Parathyroid adenoma (tissue), 2 donors: ENCODE data around the gene PKHD1.

ENCODE experiments used
- H2AFZ ChIP-seq: fragments of 300-600 bp; sonication (generic); one replicate; pipeline ENCODE4 v1.7.0; 2017; ENCODE audit warnings: antibody characterized with exemption, mild to moderate bottlenecking
- H3K27ac ChIP-seq: fragments of 300-600 bp; sonication (generic); one replicate; pipeline ENCODE4 v1.7.0; 2017
- H3K27me3 ChIP-seq: fragments of 300-600 bp; sonication (generic); one replicate; pipeline ENCODE4 v1.7.0; 2017; ENCODE audit warnings: low read length; ENCODE audit not compliant: control insufficient read depth, insufficient read depth
- H3K36me3 ChIP-seq: fragments of 300-600 bp; sonication (generic); one replicate; pipeline ENCODE4 v1.7.0; 2017; ENCODE audit warnings: low read length; ENCODE audit not compliant: control insufficient read depth, insufficient read depth
- H3K4me1 ChIP-seq: fragments of 300-600 bp; sonication (generic); one replicate; pipeline ENCODE4 v1.7.0; 2017; ENCODE audit warnings: control low read depth
- H3K4me2 ChIP-seq: fragments of 300-600 bp; sonication (generic); one replicate; pipeline ENCODE4 v1.7.0; 2017; ENCODE audit warnings: low read length
- H3K4me3 ChIP-seq: fragments of 300-600 bp; sonication (generic); one replicate; pipeline ENCODE4 v1.7.0; 2017; ENCODE audit warnings: low read depth, low read length
- H3K79me2 ChIP-seq: fragments of 300-600 bp; sonication (generic); one replicate; pipeline ENCODE4 v1.7.0; 2017; ENCODE audit warnings: control low read depth
- H3K9ac ChIP-seq: fragments of 300-600 bp; sonication (generic); one replicate; pipeline ENCODE4 v1.7.0; 2017; ENCODE audit warnings: mild to moderate bottlenecking
- H3K9me3 ChIP-seq: fragments of 300-600 bp; sonication (generic); one replicate; pipeline ENCODE4 v1.7.0; 2017; ENCODE audit warnings: low read length; ENCODE audit not compliant: control insufficient read depth
- TF ChIP-seq, protein P1 (sequence below): fragments of 300-600 bp; sonication (generic); IDR thresholded peaks from one replicate; pipeline ENCODE4 v1.7.0; 2017; ENCODE audit warnings: antibody characterized with exemption, mild to moderate bottlenecking
- donor health status: primary hyperparathyroidism.

Gene PKHD1

GRCh38 chr6:52053038-52053695 lies 34.2 kb downstream of the PKHD1 start:
- H3K27me3 ChIP-seq = no peaks in the 10 kb centered on the region
- H3K4me3 ChIP-seq = no peak overlapping the region
- H3K27ac ChIP-seq = no peak overlapping the region
- no peaks in the 10 kb centered on the region for H3K4me1 ChIP-seq
- no peak overlapping the region for H2AFZ ChIP-seq
- TF ChIP-seq, protein P1, sequence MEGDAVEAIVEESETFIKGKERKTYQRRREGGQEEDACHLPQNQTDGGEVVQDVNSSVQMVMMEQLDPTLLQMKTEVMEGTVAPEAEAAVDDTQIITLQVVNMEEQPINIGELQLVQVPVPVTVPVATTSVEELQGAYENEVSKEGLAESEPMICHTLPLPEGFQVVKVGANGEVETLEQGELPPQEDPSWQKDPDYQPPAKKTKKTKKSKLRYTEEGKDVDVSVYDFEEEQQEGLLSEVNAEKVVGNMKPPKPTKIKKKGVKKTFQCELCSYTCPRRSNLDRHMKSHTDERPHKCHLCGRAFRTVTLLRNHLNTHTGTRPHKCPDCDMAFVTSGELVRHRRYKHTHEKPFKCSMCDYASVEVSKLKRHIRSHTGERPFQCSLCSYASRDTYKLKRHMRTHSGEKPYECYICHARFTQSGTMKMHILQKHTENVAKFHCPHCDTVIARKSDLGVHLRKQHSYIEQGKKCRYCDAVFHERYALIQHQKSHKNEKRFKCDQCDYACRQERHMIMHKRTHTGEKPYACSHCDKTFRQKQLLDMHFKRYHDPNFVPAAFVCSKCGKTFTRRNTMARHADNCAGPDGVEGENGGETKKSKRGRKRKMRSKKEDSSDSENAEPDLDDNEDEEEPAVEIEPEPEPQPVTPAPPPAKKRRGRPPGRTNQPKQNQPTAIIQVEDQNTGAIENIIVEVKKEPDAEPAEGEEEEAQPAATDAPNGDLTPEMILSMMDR = no peak
- no peaks in the 10 kb centered on the region for H3K79me2 ChIP-seq
- H3K36me3 ChIP-seq = no peaks in the 10 kb centered on the region
- H3K4me2 ChIP-seq = no peak overlapping the region
- H3K9ac ChIP-seq = no peak overlapping the region
- H3K9me3 ChIP-seq = no peaks in the 10 kb centered on the region

GRCh38 chr6:52050051-52050405 lies 37.4 kb downstream of the PKHD1 start:
- H3K4me2 ChIP-seq = no peak overlapping the region
- H3K9ac ChIP-seq = no peak overlapping the region
- peaks cover 13% of the 10 kb centered on the region for H3K4me1 ChIP-seq
- TF ChIP-seq, protein P1 = no peak
- no peak overlapping the region for H3K4me3 ChIP-seq
- no peaks in the 10 kb centered on the region for H3K79me2 ChIP-seq
- no peaks in the 10 kb centered on the region for H3K27me3 ChIP-seq
- H2AFZ ChIP-seq = no peak overlapping the region
- H3K9me3 ChIP-seq = no peaks in the 10 kb centered on the region
- H3K36me3 ChIP-seq = no peaks in the 10 kb centered on the region
- no peak overlapping the region for H3K27ac ChIP-seq

DNA sequence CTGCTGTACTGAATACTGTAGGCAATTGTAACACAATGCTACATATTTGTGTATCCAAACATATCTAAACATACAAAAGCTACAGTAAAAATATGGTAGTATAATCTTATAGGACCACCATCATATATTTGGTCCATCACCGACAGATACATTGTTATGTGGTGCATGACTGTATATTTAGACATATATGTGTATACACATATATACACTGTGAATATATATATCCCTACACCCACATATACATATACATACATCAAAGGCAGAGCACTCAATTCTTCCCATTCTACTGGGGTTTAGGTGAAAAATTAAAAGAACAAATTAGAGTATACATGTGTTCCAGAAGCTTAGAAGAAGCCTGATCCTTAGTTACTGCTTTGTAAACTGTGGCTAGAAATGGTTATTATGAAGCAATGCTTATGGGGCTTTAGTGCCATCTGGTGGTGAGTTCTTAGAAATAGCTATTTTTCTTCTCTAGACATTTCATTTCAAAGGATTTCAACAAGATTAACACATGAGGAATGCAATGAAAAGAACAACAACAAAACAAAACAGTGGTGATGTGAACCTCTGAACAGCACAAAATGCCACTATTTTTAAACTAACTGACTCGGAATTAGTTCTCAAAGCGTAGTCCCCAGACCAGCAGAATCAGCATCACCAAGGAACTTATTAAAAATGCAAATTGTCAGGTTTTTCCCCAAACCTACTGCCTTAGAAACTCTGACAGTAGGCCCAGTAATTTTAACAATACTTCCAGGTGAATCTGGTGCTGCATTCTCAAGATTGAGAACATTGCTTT lies 38.0 kb downstream of the PKHD1 start:
- no peaks in the 10 kb centered on the region for H3K27me3 ChIP-seq
- H3K4me1 ChIP-seq = peaks cover 13% of the 10 kb centered on the region
- H3K36me3 ChIP-seq = no peaks in the 10 kb centered on the region
- H3K9me3 ChIP-seq = no peaks in the 10 kb centered on the region
- H3K4me3 ChIP-seq = no peak overlapping the region
- no peak overlapping the region for H3K4me2 ChIP-seq
- no peak overlapping the region for H3K9ac ChIP-seq
- no peak overlapping the region for H2AFZ ChIP-seq
- H3K79me2 ChIP-seq = no peaks in the 10 kb centered on the region
- TF ChIP-seq, protein P1 = peak; percentile 79
- no peak overlapping the region for H3K27ac ChIP-seq

- Histone ChIP-seq H3K4me1 (peaks cover 13% of the 10 kb centered on the region), H3K36me3 (no peaks in the 10 kb centered on the region), H3K9ac (no peak overlapping the region), H3K4me3 (no peak overlapping the region), H3K27ac (no peak overlapping the region), H2AFZ (peak overlapping the region; percentile 32), H3K4me2 (no peak overlapping the region), H3K27me3 (no peaks in the 10 kb centered on the region), H3K79me2 (no peaks in the 10 kb centered on the region), H3K9me3 (no peaks in the 10 kb centered on the region)
- TF ChIP-seq, protein P1 = no peak
Measured at GRCh38 chr6:52046456-52046855, 41.0 kb downstream of the PKHD1 start.
